ENCODE results near the gene DDR2.

Gene DDR2

DNA sequence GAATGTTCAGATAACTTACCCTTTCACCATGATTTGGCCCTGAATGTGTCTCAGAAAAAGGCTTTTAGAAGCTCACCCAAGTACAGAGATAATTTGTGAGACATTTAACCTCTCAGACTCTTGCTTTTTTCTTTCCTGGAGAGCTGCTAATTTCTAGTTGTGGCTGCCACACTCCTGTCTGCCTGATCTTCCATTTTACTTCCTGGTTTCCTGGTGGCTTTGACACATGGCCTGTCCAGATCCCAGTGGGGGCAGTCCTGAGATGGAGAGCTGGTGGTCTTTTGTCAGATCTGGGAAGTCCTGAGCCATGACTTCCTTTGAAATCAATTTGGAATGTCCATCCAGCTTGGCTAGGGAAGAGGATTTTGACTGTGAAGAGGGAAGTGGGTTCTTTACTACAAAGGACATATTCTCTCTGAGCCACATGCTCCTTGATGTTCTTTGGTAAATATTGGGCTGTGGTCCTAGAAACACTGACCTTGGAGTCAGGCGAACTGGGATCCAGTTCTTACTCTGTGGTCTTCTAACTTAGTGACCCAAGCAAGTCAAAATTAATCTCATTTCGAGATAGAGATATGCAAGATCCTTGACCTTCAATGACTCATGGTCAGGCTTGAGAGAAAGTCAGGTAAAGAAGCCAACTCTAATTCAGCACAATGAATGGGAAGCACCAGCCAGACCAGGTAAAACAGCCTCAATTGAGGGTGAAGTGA is 80.2 kb downstream of the DDR2 start:
- Histone ChIP-seq H3K9me3 (ENCODE audit: control insufficient read depth, low read length) (no peaks in the 10 kb centered on the region), H3K4me2 (ENCODE audit: low read length) (no peak overlapping the region), H3K79me2 (no peaks in the 10 kb centered on the region), H3K9ac (no peak overlapping the region), H3K27ac (no peak overlapping the region), H3K4me3 (ENCODE audit: low read depth, low read length) (no peak overlapping the region), H3K27me3 (ENCODE audit: control insufficient read depth, insufficient read depth, low read length) (no peaks in the 10 kb centered on the region), H3K36me3 (ENCODE audit: control insufficient read depth, insufficient read depth, low read length) (no peaks in the 10 kb centered on the region), H2AFZ (no peak overlapping the region), H3K4me1 (no peaks in the 10 kb centered on the region)
- TF ChIP-seq, protein P1, sequence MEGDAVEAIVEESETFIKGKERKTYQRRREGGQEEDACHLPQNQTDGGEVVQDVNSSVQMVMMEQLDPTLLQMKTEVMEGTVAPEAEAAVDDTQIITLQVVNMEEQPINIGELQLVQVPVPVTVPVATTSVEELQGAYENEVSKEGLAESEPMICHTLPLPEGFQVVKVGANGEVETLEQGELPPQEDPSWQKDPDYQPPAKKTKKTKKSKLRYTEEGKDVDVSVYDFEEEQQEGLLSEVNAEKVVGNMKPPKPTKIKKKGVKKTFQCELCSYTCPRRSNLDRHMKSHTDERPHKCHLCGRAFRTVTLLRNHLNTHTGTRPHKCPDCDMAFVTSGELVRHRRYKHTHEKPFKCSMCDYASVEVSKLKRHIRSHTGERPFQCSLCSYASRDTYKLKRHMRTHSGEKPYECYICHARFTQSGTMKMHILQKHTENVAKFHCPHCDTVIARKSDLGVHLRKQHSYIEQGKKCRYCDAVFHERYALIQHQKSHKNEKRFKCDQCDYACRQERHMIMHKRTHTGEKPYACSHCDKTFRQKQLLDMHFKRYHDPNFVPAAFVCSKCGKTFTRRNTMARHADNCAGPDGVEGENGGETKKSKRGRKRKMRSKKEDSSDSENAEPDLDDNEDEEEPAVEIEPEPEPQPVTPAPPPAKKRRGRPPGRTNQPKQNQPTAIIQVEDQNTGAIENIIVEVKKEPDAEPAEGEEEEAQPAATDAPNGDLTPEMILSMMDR (IDR thresholded peaks at IDR 0.05) = no peak

DNA sequence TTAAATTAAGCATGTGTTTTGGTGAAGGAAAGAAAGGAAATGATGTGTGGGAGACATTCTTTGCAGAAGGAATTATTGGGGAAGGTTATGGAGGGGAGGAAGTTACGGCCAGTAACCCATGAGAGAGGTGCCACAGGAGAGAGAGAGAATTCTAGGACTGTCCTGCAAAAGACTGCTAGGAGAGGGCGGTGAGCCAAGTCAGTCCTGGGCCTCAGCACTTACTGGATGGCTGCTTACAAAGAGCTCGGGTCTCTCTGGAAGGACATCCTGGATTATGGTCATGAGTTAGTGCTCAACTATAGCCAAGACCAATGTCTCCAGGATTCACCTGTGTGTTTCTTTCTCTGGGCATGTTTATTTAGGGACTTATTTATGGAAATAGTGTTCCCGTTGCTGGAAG is 83.9 kb downstream of the DDR2 start:
- Histone ChIP-seq H3K27ac (no peak overlapping the region), H3K9ac (no peak overlapping the region), H3K36me3 (ENCODE audit: control insufficient read depth, insufficient read depth, low read length) (no peaks in the 10 kb centered on the region), H3K4me2 (ENCODE audit: low read length) (no peak overlapping the region), H3K79me2 (no peaks in the 10 kb centered on the region), H3K9me3 (ENCODE audit: control insufficient read depth, low read length) (no peaks in the 10 kb centered on the region), H3K4me3 (ENCODE audit: low read depth, low read length) (no peak overlapping the region), H3K27me3 (ENCODE audit: control insufficient read depth, insufficient read depth, low read length) (no peaks in the 10 kb centered on the region), H3K4me1 (no peaks in the 10 kb centered on the region), H2AFZ (no peak overlapping the region)
- TF ChIP-seq, protein P1 (IDR thresholded peaks at IDR 0.05) = no peak

DNA sequence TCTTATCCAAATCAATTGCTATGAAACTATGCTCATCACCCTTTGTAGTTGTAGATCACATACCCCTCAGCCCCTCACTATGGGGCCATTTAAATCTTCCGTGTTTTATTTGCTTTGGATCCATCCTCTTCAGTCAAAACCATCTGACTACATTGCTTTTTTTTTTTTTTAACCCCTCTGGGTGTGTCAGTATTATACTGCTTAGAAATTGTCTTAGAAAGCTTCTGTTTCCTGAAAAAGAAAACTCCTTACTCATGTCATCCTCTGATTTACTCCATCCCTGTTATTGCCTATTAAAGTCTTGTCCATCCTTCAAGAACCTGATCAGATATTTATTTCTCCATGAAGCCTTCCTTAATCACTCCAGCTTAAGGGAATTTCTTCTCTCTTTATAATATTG is 84.3 kb downstream of the DDR2 start:
- Histone ChIP-seq H3K4me2 (ENCODE audit: low read length) (no peak overlapping the region), H3K27ac (no peak overlapping the region), H3K79me2 (no peaks in the 10 kb centered on the region), H2AFZ (no peak overlapping the region), H3K9ac (no peak overlapping the region), H3K27me3 (ENCODE audit: control insufficient read depth, insufficient read depth, low read length) (no peaks in the 10 kb centered on the region), H3K36me3 (ENCODE audit: control insufficient read depth, insufficient read depth, low read length) (no peaks in the 10 kb centered on the region), H3K9me3 (ENCODE audit: control insufficient read depth, low read length) (no peaks in the 10 kb centered on the region), H3K4me3 (ENCODE audit: low read depth, low read length) (no peak overlapping the region), H3K4me1 (no peaks in the 10 kb centered on the region)
- TF ChIP-seq, protein P1 (IDR thresholded peaks at IDR 0.05) = no peak

DNA sequence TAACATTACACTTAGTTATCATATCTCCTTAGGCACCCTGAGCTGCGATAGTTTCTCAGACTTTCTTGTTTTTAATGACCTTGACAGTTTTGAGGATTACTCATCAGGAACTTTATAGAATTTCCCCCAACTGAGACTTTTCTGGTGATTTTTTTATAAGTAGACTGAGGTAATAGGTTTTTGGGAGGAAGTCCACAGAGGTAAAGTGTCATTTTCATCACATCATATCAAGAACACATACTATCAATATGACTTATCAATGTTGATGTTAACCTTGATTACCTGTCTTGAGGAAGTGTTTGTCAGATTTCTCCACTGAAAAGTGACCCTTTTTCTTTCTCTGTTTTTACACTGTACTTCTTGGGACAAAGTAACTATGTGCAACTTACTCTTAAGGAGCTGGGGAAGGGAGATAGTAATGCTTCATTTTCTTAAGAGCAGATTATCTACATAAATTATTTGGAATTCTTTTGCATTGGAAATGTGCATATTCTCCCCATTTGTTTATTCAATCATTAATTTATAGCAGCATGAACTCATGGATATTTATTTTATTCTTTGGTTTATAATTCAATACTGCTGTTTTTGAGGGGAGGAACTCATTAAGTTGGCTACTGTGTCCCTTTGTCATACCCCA is 85.4 kb downstream of the DDR2 start:
- Histone ChIP-seq H3K4me2 (ENCODE audit: low read length) (no peak overlapping the region), H3K4me3 (ENCODE audit: low read depth, low read length) (no peak overlapping the region), H3K79me2 (no peaks in the 10 kb centered on the region), H3K9ac (no peak overlapping the region), H3K9me3 (ENCODE audit: control insufficient read depth, low read length) (no peaks in the 10 kb centered on the region), H3K27ac (no peak overlapping the region), H3K4me1 (no peaks in the 10 kb centered on the region), H3K36me3 (ENCODE audit: control insufficient read depth, insufficient read depth, low read length) (no peaks in the 10 kb centered on the region), H2AFZ (no peak overlapping the region), H3K27me3 (ENCODE audit: control insufficient read depth, insufficient read depth, low read length) (no peaks in the 10 kb centered on the region)
- TF ChIP-seq, protein P1 (IDR thresholded peaks at IDR 0.05) = no peak

DNA sequence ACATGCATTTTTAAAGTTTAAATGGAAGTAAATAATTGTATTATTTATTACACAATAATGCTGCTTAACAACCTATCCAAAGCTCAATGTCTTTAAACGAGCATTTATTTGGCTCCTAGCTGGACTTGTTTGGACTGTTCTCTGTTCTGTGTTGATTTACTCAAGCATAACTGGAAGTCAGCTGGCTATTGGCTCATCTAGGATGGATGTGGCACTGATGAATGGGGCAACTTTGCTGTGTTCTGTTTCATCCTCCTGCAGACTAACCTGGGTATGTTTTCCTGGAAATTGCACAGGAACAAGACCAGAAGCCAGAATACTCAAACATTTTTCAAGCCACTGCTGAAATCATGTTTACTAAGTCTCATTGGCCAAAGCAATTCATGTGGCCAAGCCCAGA is 87.4 kb downstream of the DDR2 start:
- no peak overlapping the region for H3K9ac ChIP-seq
- H2AFZ ChIP-seq = no peak overlapping the region
- H3K4me1 ChIP-seq = no peaks in the 10 kb centered on the region
- no peak overlapping the region for H3K4me2 ChIP-seq (ENCODE audit: low read length)
- H3K27me3 ChIP-seq (ENCODE audit: control insufficient read depth, insufficient read depth, low read length) = no peaks in the 10 kb centered on the region
- no peak overlapping the region for H3K4me3 ChIP-seq (ENCODE audit: low read depth, low read length)
- TF ChIP-seq, protein P1 (IDR thresholded peaks at IDR 0.05) = no peak
- H3K9me3 ChIP-seq (ENCODE audit: control insufficient read depth, low read length) = no peaks in the 10 kb centered on the region
- H3K36me3 ChIP-seq (ENCODE audit: control insufficient read depth, insufficient read depth, low read length) = no peaks in the 10 kb centered on the region
- no peaks in the 10 kb centered on the region for H3K79me2 ChIP-seq
- H3K27ac ChIP-seq = no peak overlapping the region
